Glutamatergic neuron (in vitro differentiated cells): ENCODE results near the gene BMP8B. TPM values are rescaled to one million over a fixed set of nuclear protein-coding genes. Genes with fewer than 3 reads are reported as not detected.
A peak's percentile ranks its signal among the peaks of the same experiment; 100 is the strongest.
"Not testable (repeated sequence)": the region's sequence is repeated elsewhere in the genome, so short reads cannot be mapped to it uniquely, and the experiment has no call there.

Experiments used
- DNase-seq: peaks from one replicate; pipeline ENCODE4 v3.0.0; 2022
- H3K27ac Mint-ChIP-seq: one replicate; pipeline ENCODE4 v1.8.0; 2020; ENCODE audit warnings: mild to moderate bottlenecking, mixed read lengths, inconsistent platforms; ENCODE audit not compliant: unreplicated experiment
- H3K27me3 Mint-ChIP-seq: one replicate; pipeline ENCODE4 v1.8.0; 2020; ENCODE audit warnings: mild to moderate bottlenecking, moderate library complexity, mixed read lengths, inconsistent platforms; ENCODE audit not compliant: unreplicated experiment
- H3K36me3 Mint-ChIP-seq: one replicate; pipeline ENCODE4 v1.8.0; 2020; ENCODE audit warnings: mild to moderate bottlenecking, mixed read lengths, inconsistent platforms; ENCODE audit not compliant: unreplicated experiment
- H3K4me1 Mint-ChIP-seq: one replicate; pipeline ENCODE4 v1.8.0; 2020; ENCODE audit warnings: mild to moderate bottlenecking, low read depth, mixed read lengths, inconsistent platforms; ENCODE audit not compliant: unreplicated experiment
- H3K4me3 Mint-ChIP-seq: one replicate; pipeline ENCODE4 v1.8.0; 2020; ENCODE audit warnings: mild to moderate bottlenecking, mixed read lengths, inconsistent platforms; ENCODE audit not compliant: unreplicated experiment
- H3K9me3 Mint-ChIP-seq: one replicate; pipeline ENCODE4 v1.8.0; 2020; ENCODE audit warnings: mild to moderate bottlenecking, moderate library complexity, mixed read lengths, inconsistent platforms; ENCODE audit not compliant: unreplicated experiment
- total RNA-seq: library from RNA; stranded (reverse); fragmentation: NEBNext Ultra II Directional; extraction: Animal tissue kit (Norgen Biotek cat#: 25700); gene quantifications from one replicate; pipeline ENCODE4 v1.2.1, GENCODE V29; 2021; ENCODE audit not compliant: unreplicated experiment
- TF ChIP-seq, protein P1 (sequence below): fragments of 200-600 bp; sonication (generic); IDR thresholded peaks from one replicate; pipeline ENCODE4 v1.5.0; 2021; ENCODE audit not compliant: partially characterized antibody, unreplicated experiment

Gene BMP8B
- total RNA-seq, 1 donor from 2014 or later: 0.12 TPM

- peaks cover 2% of the 10 kb centered on the region for H3K9me3 Mint-ChIP-seq
- H3K4me1 Mint-ChIP-seq: no peaks in the 10 kb centered on the region
- H3K27me3 Mint-ChIP-seq: peaks cover 9% of the 10 kb centered on the region
- no peak for DNase-seq
- no peak overlapping the region for H3K27ac Mint-ChIP-seq
- H3K4me3 Mint-ChIP-seq: no peak overlapping the region
- TF ChIP-seq, protein P1, sequence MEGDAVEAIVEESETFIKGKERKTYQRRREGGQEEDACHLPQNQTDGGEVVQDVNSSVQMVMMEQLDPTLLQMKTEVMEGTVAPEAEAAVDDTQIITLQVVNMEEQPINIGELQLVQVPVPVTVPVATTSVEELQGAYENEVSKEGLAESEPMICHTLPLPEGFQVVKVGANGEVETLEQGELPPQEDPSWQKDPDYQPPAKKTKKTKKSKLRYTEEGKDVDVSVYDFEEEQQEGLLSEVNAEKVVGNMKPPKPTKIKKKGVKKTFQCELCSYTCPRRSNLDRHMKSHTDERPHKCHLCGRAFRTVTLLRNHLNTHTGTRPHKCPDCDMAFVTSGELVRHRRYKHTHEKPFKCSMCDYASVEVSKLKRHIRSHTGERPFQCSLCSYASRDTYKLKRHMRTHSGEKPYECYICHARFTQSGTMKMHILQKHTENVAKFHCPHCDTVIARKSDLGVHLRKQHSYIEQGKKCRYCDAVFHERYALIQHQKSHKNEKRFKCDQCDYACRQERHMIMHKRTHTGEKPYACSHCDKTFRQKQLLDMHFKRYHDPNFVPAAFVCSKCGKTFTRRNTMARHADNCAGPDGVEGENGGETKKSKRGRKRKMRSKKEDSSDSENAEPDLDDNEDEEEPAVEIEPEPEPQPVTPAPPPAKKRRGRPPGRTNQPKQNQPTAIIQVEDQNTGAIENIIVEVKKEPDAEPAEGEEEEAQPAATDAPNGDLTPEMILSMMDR: no peak
- no peaks in the 10 kb centered on the region for H3K36me3 Mint-ChIP-seq
These were observed 7.3 kb downstream of the BMP8B start for GRCh38 chr1:39781349-39781715.

GRCh38 chr1:39779821-39780220 lies 8.8 kb downstream of the BMP8B start:
- Mint-ChIP-seq H3K27me3 (peaks cover 7% of the 10 kb centered on the region), H3K36me3 (no peaks in the 10 kb centered on the region), H3K27ac (no peak overlapping the region), H3K4me3 (no peak overlapping the region), H3K9me3 (peaks cover 2% of the 10 kb centered on the region), H3K4me1 (no peaks in the 10 kb centered on the region)
- peak; percentile 4 for DNase-seq
- TF ChIP-seq, protein P1: no peak

DNA sequence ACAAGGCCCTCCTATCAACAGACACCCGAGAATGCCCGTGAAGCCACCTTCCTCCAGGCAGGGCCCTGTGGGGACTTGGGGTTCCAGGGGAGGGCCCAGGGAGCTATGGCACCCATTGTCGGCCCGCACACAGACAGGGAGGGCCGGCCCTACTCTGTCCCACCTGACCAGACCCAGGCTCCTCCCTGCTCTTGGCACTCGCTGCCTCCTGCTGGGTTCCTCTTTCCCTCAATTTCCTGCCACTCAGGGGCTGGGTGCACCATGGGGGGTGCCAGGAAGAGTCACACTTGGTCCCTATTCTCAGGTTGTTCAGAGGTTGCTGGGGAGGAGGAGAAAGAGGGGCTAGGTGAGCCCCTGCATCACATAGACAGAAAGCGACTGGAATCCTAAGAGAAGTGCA lies 9.5 kb downstream of the BMP8B start:
- peak; percentile 5 for DNase-seq
- Mint-ChIP-seq H3K4me3 (no peak overlapping the region), H3K27me3 (peaks cover 7% of the 10 kb centered on the region), H3K4me1 (no peaks in the 10 kb centered on the region), H3K36me3 (no peaks in the 10 kb centered on the region), H3K27ac (no peak overlapping the region), H3K9me3 (peaks cover 2% of the 10 kb centered on the region)
- TF ChIP-seq, protein P1: no peak

- DNase-seq, H3K4me3 Mint-ChIP-seq, H3K27ac Mint-ChIP-seq, H3K9me3 Mint-ChIP-seq, H3K4me1 Mint-ChIP-seq, H3K36me3 Mint-ChIP-seq, H3K27me3 Mint-ChIP-seq: not testable (repeated sequence)
These were observed 10.1 kb downstream of the BMP8B start for GRCh38 chr1:39778463-39779099.

DNA sequence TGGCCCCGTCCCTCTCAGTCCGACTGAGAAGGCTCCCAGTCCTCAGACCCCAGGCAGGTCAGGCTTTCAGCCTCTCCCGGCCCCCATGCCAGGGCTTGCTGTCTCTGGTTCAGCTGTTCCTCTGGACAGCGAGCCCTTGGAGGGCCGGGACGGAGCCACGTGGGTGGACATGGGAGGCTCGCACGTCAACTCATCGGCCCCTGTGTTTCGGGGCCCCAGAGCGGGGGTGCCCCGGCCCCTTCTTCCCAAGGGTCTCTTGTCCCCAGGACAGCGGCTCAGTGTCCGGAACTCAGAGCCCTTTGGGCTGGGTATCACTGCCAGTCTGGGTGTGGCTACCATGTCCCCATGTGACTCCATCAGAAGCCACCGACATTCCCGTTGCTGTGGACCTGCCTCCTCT lies 10.8 kb downstream of the BMP8B start:
- not testable (repeated sequence) for H3K4me3 Mint-ChIP-seq, H3K9me3 Mint-ChIP-seq, H3K27me3 Mint-ChIP-seq, H3K27ac Mint-ChIP-seq, H3K4me1 Mint-ChIP-seq, H3K36me3 Mint-ChIP-seq, DNase-seq

- DNase-seq: no peak
- no peaks in the 10 kb centered on the region for H3K4me1 Mint-ChIP-seq
- H3K9me3 Mint-ChIP-seq: peaks cover 2% of the 10 kb centered on the region
- TF ChIP-seq, protein P1: no peak
- no peak overlapping the region for H3K4me3 Mint-ChIP-seq
- H3K36me3 Mint-ChIP-seq: no peaks in the 10 kb centered on the region
- H3K27ac Mint-ChIP-seq: no peak overlapping the region
- H3K27me3 Mint-ChIP-seq: peaks cover 2% of the 10 kb centered on the region
These were observed 11.4 kb downstream of the BMP8B start for GRCh38 chr1:39777306-39777705.
